H9 (cell line): Measurements from ENCODE around the gene SP6. TPM values are rescaled to one million over a fixed set of nuclear protein-coding genes. Genes with fewer than 3 reads are reported as not detected.

Source experiments
- DNase-seq: peaks from one replicate; pipeline ENCODE4 v3.0.0-alpha.2; 2017
- H2AFZ ChIP-seq: one replicate; pipeline ENCODE4 v1.6.1; 2013; ENCODE audit warnings: mild to moderate bottlenecking, low read length, control low read depth, moderate library complexity
- H2AK5ac ChIP-seq: 2 replicates; pipeline ENCODE4 v1.6.1; 2013; ENCODE audit warnings: low read length, control low read depth, mixed read lengths; ENCODE audit not compliant: insufficient read length
- H2BK120ac ChIP-seq: one replicate; pipeline ENCODE4 v1.6.1; 2013; ENCODE audit warnings: low read depth, mild to moderate bottlenecking, low read length, control low read depth, inconsistent platforms; ENCODE audit not compliant: poor library complexity, severe bottlenecking
- H2BK12ac ChIP-seq: 2 replicates; pipeline ENCODE4 v1.6.1; 2013; ENCODE audit warnings: low read length, control low read depth, mixed read lengths, low read depth; ENCODE audit not compliant: insufficient read length
- H2BK15ac ChIP-seq: 2 replicates; pipeline ENCODE4 v1.6.1; 2013; ENCODE audit warnings: low read depth, low read length, control low read depth
- H2BK20ac ChIP-seq: one replicate; pipeline ENCODE4 v1.6.1; 2013; ENCODE audit warnings: low read depth, mild to moderate bottlenecking, low read length, control low read depth, inconsistent platforms; ENCODE audit not compliant: poor library complexity, severe bottlenecking
- H2BK5ac ChIP-seq: 2 replicates; pipeline ENCODE4 v1.6.1; 2013; ENCODE audit warnings: low read length, control low read depth, mixed read lengths; ENCODE audit not compliant: insufficient read length
- H3K14ac ChIP-seq: 2 replicates; pipeline ENCODE4 v1.6.1; 2013; ENCODE audit warnings: low read length, control low read depth; ENCODE audit not compliant: insufficient read depth
- H3K18ac ChIP-seq: 2 replicates; pipeline ENCODE4 v1.6.1; 2013; ENCODE audit warnings: low read depth, mild to moderate bottlenecking, mixed read lengths, low read length, control low read depth; ENCODE audit not compliant: insufficient read length
- H3K23ac ChIP-seq: 2 replicates; pipeline ENCODE4 v1.6.1; 2013; ENCODE audit warnings: low read length, control low read depth, mixed read lengths, low read depth; ENCODE audit not compliant: insufficient read length
- H3K23me2 ChIP-seq: 2 replicates; pipeline ENCODE4 v1.6.1; 2013; ENCODE audit warnings: low read depth, mild to moderate bottlenecking, mixed read lengths, low read length, control low read depth; ENCODE audit not compliant: insufficient read length, poor library complexity, severe bottlenecking
- H3K27ac ChIP-seq: 2 replicates; pipeline ENCODE4 v1.5.1; 2013; ENCODE audit warnings: low read length, control low read depth, mixed read lengths, low read depth; ENCODE audit not compliant: insufficient read length
- H3K27me3 ChIP-seq: 2 replicates; pipeline ENCODE4 v1.6.1; 2013; ENCODE audit warnings: low read length, control low read depth, inconsistent platforms; ENCODE audit not compliant: insufficient read depth
- H3K4ac ChIP-seq: 2 replicates; pipeline ENCODE4 v1.6.1; 2013; ENCODE audit warnings: low read depth, mild to moderate bottlenecking, control low read depth, inconsistent platforms, low read length, moderate library complexity
- H3K4me1 ChIP-seq: 2 replicates; pipeline ENCODE4 v1.6.1; 2013; ENCODE audit warnings: low read length, control low read depth, inconsistent platforms; ENCODE audit not compliant: insufficient read depth
- H3K4me2 ChIP-seq: 2 replicates; pipeline ENCODE4 v1.6.1; 2013; ENCODE audit warnings: low read length, control low read depth, mixed read lengths; ENCODE audit not compliant: insufficient read length, insufficient read depth
- H3K56ac ChIP-seq: 2 replicates; pipeline ENCODE4 v1.6.1; 2013; ENCODE audit warnings: low read depth, mild to moderate bottlenecking, mixed read lengths, low read length, control low read depth; ENCODE audit not compliant: insufficient read length
- H3K79me1 ChIP-seq: 2 replicates; pipeline ENCODE4 v1.6.1; 2013; ENCODE audit warnings: low read depth, mild to moderate bottlenecking, moderate library complexity, low read length, control low read depth, inconsistent platforms; ENCODE audit not compliant: insufficient read depth, poor library complexity, severe bottlenecking
- H3K79me2 ChIP-seq: 2 replicates; pipeline ENCODE4 v1.6.1; 2013; ENCODE audit warnings: low read length, control low read depth, inconsistent platforms; ENCODE audit not compliant: insufficient read depth
- H3K9ac ChIP-seq: 2 replicates; pipeline ENCODE4 v1.6.1; 2013; ENCODE audit warnings: low read length, control low read depth, mixed read lengths; ENCODE audit not compliant: insufficient read length; ENCODE audit errors: extremely low read depth
- H3K9me3 ChIP-seq: one replicate; pipeline ENCODE4 v1.6.1; 2013; ENCODE audit warnings: low read depth, low read length, inconsistent platforms; ENCODE audit not compliant: control insufficient read depth
- H3T11ph ChIP-seq: one replicate; pipeline ENCODE4 v1.6.1; 2013; ENCODE audit warnings: mild to moderate bottlenecking, low read length, control low read depth, inconsistent platforms
- H4K20me1 ChIP-seq: one replicate; pipeline ENCODE4 v1.6.1; 2013; ENCODE audit not compliant: control insufficient read depth, insufficient read length, insufficient read depth
- H4K5ac ChIP-seq: 2 replicates; pipeline ENCODE4 v1.6.1; 2013; ENCODE audit warnings: low read depth, mild to moderate bottlenecking, mixed read lengths, low read length, control low read depth; ENCODE audit not compliant: insufficient read length
- H4K8ac ChIP-seq: replicated peaks from 2 replicates; pipeline ENCODE4 v1.6.1; 2013; ENCODE audit warnings: low read length, control low read depth, mixed read lengths, low read depth; ENCODE audit not compliant: insufficient read length
- H4K91ac ChIP-seq: 2 replicates; pipeline ENCODE4 v1.6.1; 2013; ENCODE audit warnings: low read depth, mild to moderate bottlenecking, moderate library complexity, mixed read lengths, low read length, control low read depth; ENCODE audit not compliant: insufficient read length
- H3K27ac Mint-ChIP-seq, 3 experiments: 2 replicates in 2 of 3; 3 replicates in 1 of 3; pipeline ENCODE4 v1.8.0; 2020 to 2021; ENCODE audit warnings: mixed read lengths in 3 of 3, mild to moderate bottlenecking in 1 of 3, moderate library complexity in 1 of 3
- H3K27me3 Mint-ChIP-seq: 2 replicates; pipeline ENCODE4 v1.8.0; 2021; ENCODE audit warnings: low read depth, mild to moderate bottlenecking, moderate library complexity, mixed read lengths
- H3K36me3 Mint-ChIP-seq, 3 experiments: 2 replicates in 2 of 3; 3 replicates in 1 of 3; pipeline ENCODE4 v1.8.0; 2020 to 2021; ENCODE audit warnings: low read depth in 3 of 3, mixed read lengths in 3 of 3; ENCODE audit not compliant: insufficient read depth in 1 of 3
- H3K4me1 Mint-ChIP-seq, 2 experiments: 2 replicates each; pipeline ENCODE4 v1.8.0; 2020; ENCODE audit warnings: mixed read lengths in 2 of 2
- H3K4me3 Mint-ChIP-seq, 2 experiments: 2 replicates in 1 of 2; 3 replicates in 1 of 2; pipeline ENCODE4 v1.8.0; 2020 to 2021; ENCODE audit warnings: mild to moderate bottlenecking in 2 of 2, mixed read lengths in 2 of 2, moderate library complexity in 1 of 2
- H3K9me3 Mint-ChIP-seq, 2 experiments: 2 replicates in 1 of 2; 3 replicates in 1 of 2; pipeline ENCODE4 v1.8.0; 2020; ENCODE audit warnings: mild to moderate bottlenecking in 2 of 2, mixed read lengths in 2 of 2, moderate library complexity in 1 of 2
- CTCF ChIP-seq: fragments of 200-600 bp; sonication (generic); conservative IDR thresholded peaks from 3 replicates; pipeline ENCODE4 v1.8.0; 2021; ENCODE audit warnings: antibody characterized with exemption, mild to moderate bottlenecking
- WGBS: extraction: QIAGEN DNeasy Blood & Tissue Kit; methylation state at CpG from one replicate; pipeline ENCODE4 v1.1.7; 2013; ENCODE audit warnings: missing lambda C conversion rate, low lambda C conversion rate, mixed read lengths; ENCODE audit not compliant: insufficient read length; ENCODE audit errors: extremely low coverage; 5-methylcytosine and 5-hydroxymethylcytosine counted together
- total RNA-seq: library from RNA; stranded (reverse); gene quantifications from 2 replicates; pipeline ENCODE4 v1.2.1, GENCODE V29; 2021

The SP6 gene
- total RNA-seq, 1 experiment from 2014 or later: 0.90 TPM

- Histone ChIP-seq H2BK5ac (no peak overlapping the region), H3K27me3 (no peaks in the 10 kb centered on the region; the same call in 1 of the 2 replicates), H2BK12ac (no peak overlapping the region), H2BK15ac (no peak overlapping the region), H2BK120ac (no peak overlapping the region), H2AK5ac (no peak overlapping the region), H3K14ac (no peak overlapping the region), H3K79me1 (no peaks in the 10 kb centered on the region), H3K56ac (no peak overlapping the region), H3K27ac (no peak overlapping the region), H3K79me2 (no peaks in the 10 kb centered on the region), H4K8ac (no peak overlapping the region), H3K23me2 (no peaks in the 10 kb centered on the region), H3K9ac (no peak overlapping the region), H2BK20ac (no peak overlapping the region), H4K5ac (no peak overlapping the region), H3K23ac (no peak overlapping the region), H3K18ac (no peak overlapping the region), H4K20me1 (no peaks in the 10 kb centered on the region), H2AFZ (no peak overlapping the region), H4K91ac (no peak overlapping the region), H3T11ph (no peak overlapping the region), H3K4ac (no peak overlapping the region), H3K4me1 (no peaks in the 10 kb centered on the region), H3K4me2 (no peak overlapping the region), H3K9me3 (no peaks in the 10 kb centered on the region)
- H3K27me3 Mint-ChIP-seq: peaks cover 4% of the 10 kb centered on the region
- no peak for DNase-seq
- H3K27ac Mint-ChIP-seq: no peak overlapping the region
- H3K36me3 Mint-ChIP-seq: peaks cover 0 to 7% (median under 1%) of the 10 kb centered on the region in 3 experiments; a peak in 4 of 7 replicates
- no peak overlapping the region for H3K4me3 Mint-ChIP-seq
- no peak for TF ChIP-seq CTCF
- WGBS: no CpG with 5 or more reads among the region's 3 CpGs
- no peaks in the 10 kb centered on the region for H3K9me3 Mint-ChIP-seq
- no peaks in the 10 kb centered on the region for H3K4me1 Mint-ChIP-seq
Observed at GRCh38 chr17:47804461-47804860, 46.5 kb downstream of the SP6 start.
